Neutrophil (primary cell): Measurements from ENCODE around the gene ZNF655.

ENCODE experiments used
- H3K27ac ChIP-seq: fragments of 200-600 bp; sonication (generic); 2 replicates; pipeline ENCODE4 v1.5.1; 2016; ENCODE audit warnings: mild to moderate bottlenecking, moderate library complexity
- H3K27me3 ChIP-seq: fragments of 200-600 bp; sonication (generic); 2 replicates; pipeline ENCODE4 v1.6.0; 2016; ENCODE audit warnings: mild to moderate bottlenecking
- H3K36me3 ChIP-seq: fragments of 200-600 bp; sonication (generic); 2 replicates; pipeline ENCODE4 v1.5.1; 2017
- H3K4me1 ChIP-seq, 2 experiments: fragments of 200-600 bp in 1 of 2; sonication (generic) in 1 of 2; 1 replicate in 1 of 2; 2 replicates in 1 of 2; pipeline versions ENCODE4 v1.5.1 to v1.6.1; 2013 to 2016; ENCODE audit warnings: low read depth in 1 of 2, low read length in 1 of 2, mild to moderate bottlenecking in 1 of 2, moderate library complexity in 1 of 2; ENCODE audit not compliant: control insufficient read depth in 1 of 2, insufficient read depth in 1 of 2
- H3K4me3 ChIP-seq, 2 experiments: fragments of 200-600 bp in 1 of 2; sonication (generic) in 1 of 2; 1 replicate in 1 of 2; 2 replicates in 1 of 2; pipeline ENCODE4 v1.5.1; 2013 to 2016; ENCODE audit warnings: low read depth in 1 of 2, low read length in 1 of 2, mild to moderate bottlenecking in 1 of 2, moderate library complexity in 1 of 2
- H3K9me3 ChIP-seq: fragments of 200-600 bp; sonication (generic); 2 replicates; pipeline ENCODE4 v1.5.1; 2016
- TF ChIP-seq, protein P1 (sequence below): fragments of 200-600 bp; sonication (generic); IDR thresholded peaks from 2 replicates; pipeline ENCODE4 v1.5.1; 2016; ENCODE audit warnings: antibody characterized with exemption

Gene ZNF655

GRCh38 chr7:99625961-99626360 is 67.5 kb downstream of the ZNF655 start:
- peaks cover 0 to 9% of the 10 kb centered on the region in 2 experiments for H3K4me1 ChIP-seq
- H3K27ac ChIP-seq, result no peak overlapping the region
- H3K4me3 ChIP-seq, result no peak overlapping the region
- TF ChIP-seq, protein P1, sequence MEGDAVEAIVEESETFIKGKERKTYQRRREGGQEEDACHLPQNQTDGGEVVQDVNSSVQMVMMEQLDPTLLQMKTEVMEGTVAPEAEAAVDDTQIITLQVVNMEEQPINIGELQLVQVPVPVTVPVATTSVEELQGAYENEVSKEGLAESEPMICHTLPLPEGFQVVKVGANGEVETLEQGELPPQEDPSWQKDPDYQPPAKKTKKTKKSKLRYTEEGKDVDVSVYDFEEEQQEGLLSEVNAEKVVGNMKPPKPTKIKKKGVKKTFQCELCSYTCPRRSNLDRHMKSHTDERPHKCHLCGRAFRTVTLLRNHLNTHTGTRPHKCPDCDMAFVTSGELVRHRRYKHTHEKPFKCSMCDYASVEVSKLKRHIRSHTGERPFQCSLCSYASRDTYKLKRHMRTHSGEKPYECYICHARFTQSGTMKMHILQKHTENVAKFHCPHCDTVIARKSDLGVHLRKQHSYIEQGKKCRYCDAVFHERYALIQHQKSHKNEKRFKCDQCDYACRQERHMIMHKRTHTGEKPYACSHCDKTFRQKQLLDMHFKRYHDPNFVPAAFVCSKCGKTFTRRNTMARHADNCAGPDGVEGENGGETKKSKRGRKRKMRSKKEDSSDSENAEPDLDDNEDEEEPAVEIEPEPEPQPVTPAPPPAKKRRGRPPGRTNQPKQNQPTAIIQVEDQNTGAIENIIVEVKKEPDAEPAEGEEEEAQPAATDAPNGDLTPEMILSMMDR, result no peak
- H3K36me3 ChIP-seq, result peaks cover 99% of the 10 kb centered on the region
- H3K9me3 ChIP-seq, result no peaks in the 10 kb centered on the region
- no peaks in the 10 kb centered on the region for H3K27me3 ChIP-seq
